ENCODE data around the gene IGFBP5. TPM values are rescaled to one million over a fixed set of nuclear protein-coding genes. Genes with fewer than 3 reads are reported as not detected.

Gene IGFBP5
- total RNA-seq, 1 donor from 2014 or later, result 150 TPM

DNA sequence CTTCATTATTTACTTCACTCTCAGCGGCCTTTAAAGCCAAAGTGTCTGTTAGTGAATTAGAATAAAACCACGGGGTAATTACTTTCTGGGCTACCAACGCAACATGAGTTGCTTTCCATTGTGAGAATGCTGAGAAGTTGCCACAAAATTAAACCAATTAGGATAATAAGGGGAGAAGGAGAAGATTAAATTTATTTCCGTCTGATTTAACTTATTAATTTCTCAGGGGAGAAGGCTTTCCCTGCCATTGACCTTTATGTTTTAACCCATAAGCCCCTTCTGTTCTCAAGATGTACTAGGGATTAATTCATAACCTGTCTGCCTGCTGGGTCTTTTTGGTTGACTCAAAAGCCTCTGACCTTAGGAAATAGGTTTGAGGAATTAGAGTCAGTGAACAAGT lies 42.3 kb upstream of the IGFBP5 start:
- Histone ChIP-seq H3K9me3 (ENCODE audit: low read depth) (no peaks in the 10 kb centered on the region), H3F3A (ENCODE audit: low read depth) (peaks cover 5% of the 10 kb centered on the region), H3K36me3 (no peaks in the 10 kb centered on the region), H3K27ac (no peak overlapping the region), H3K4me1 (peaks cover 14% of the 10 kb centered on the region), H3K79me2 (ENCODE audit: low read depth) (no peaks in the 10 kb centered on the region), H4K20me1 (ENCODE audit: low read depth) (no peaks in the 10 kb centered on the region), H3K9ac (no peak overlapping the region), H3K4me2 (no peak overlapping the region), H2AFZ (replicated peaks) (no peak overlapping the region), H3K27me3 (no peaks in the 10 kb centered on the region), H3K4me3 (no peak overlapping the region)
- Mint-ChIP-seq H3K9me3 (no peaks in the 10 kb centered on the region), H3K27ac (no peak overlapping the region), H3K36me3 (no peaks in the 10 kb centered on the region), H3K4me1 (peaks cover 34% of the 10 kb centered on the region), H3K27me3 (ENCODE audit: insufficient read depth, low read depth) (peaks cover 13% of the 10 kb centered on the region), H3K4me3 (no peak overlapping the region)
- DNase-seq (ENCODE audit: low spot score), result no peak
- TF ChIP-seq CTCF (IDR thresholded peaks at IDR 0.05) (no peak), EZH2 (IDR thresholded peaks at IDR 0.05) (no peak), EZH2phosphoT487 (IDR thresholded peaks at IDR 0.05) (no peak)

- H3K36me3 ChIP-seq, result no peaks in the 10 kb centered on the region
- TF ChIP-seq EZH2phosphoT487 (IDR thresholded peaks at IDR 0.05), result no peak
- no peak for TF ChIP-seq EZH2 (IDR thresholded peaks at IDR 0.05)
- TF ChIP-seq CTCF (IDR thresholded peaks at IDR 0.05), result no peak
- H3K9ac ChIP-seq, result no peak overlapping the region
- no peaks in the 10 kb centered on the region for H3K9me3 Mint-ChIP-seq
- no peak overlapping the region for H2AFZ ChIP-seq (replicated peaks)
- H3K9me3 ChIP-seq (ENCODE audit: low read depth), result no peaks in the 10 kb centered on the region
- no peak overlapping the region for H3K27ac Mint-ChIP-seq
- no peak overlapping the region for H3K4me3 Mint-ChIP-seq
- H3K27me3 Mint-ChIP-seq (ENCODE audit: insufficient read depth, low read depth), result peaks cover 19% of the 10 kb centered on the region
- H3K4me1 ChIP-seq, result peaks cover 14% of the 10 kb centered on the region
- no peak overlapping the region for H3K4me3 ChIP-seq
- no peaks in the 10 kb centered on the region for H3K79me2 ChIP-seq (ENCODE audit: low read depth)
- no peaks in the 10 kb centered on the region for H3K36me3 Mint-ChIP-seq
- no peak overlapping the region for H3K27ac ChIP-seq
- no peak for DNase-seq (ENCODE audit: low spot score)
- H4K20me1 ChIP-seq (ENCODE audit: low read depth), result no peaks in the 10 kb centered on the region
- peaks cover 5% of the 10 kb centered on the region for H3F3A ChIP-seq (ENCODE audit: low read depth)
- H3K27me3 ChIP-seq, result no peaks in the 10 kb centered on the region
- peaks cover 34% of the 10 kb centered on the region for H3K4me1 Mint-ChIP-seq
- H3K4me2 ChIP-seq, result no peak overlapping the region
These were observed 41.0 kb upstream of the IGFBP5 start for GRCh38 chr2:216736326-216736725.

DNA sequence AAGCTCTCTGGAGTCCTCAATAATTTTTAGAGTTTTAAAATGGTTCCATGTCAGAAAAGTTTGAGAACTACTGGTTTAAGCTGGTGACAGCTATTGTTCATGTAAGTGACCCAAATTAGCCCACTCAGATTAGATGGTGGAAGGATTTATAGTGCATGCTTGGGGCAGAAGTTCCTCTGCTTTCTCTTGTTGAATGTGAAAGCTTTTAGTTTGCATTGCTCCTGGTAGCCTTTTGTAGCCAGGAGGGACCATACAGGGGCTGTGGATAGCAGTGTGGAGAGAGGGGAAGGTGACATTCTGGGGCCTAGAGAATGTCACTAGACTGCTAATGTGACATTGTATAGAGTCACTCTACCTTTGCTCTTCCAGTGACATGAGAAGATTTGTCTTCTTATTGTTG lies 40.3 kb upstream of the IGFBP5 start:
- H3K79me2 ChIP-seq (ENCODE audit: low read depth), result no peaks in the 10 kb centered on the region

More for the DNA sequence above, 40.3 kb upstream of the IGFBP5 start:
- Histone ChIP-seq H3K4me2 (no peak overlapping the region), H3F3A (ENCODE audit: low read depth) (peaks cover 5% of the 10 kb centered on the region), H3K4me1 (peaks cover 14% of the 10 kb centered on the region), H3K9me3 (ENCODE audit: low read depth) (no peaks in the 10 kb centered on the region), H3K9ac (no peak overlapping the region), H4K20me1 (ENCODE audit: low read depth) (no peaks in the 10 kb centered on the region), H3K36me3 (no peaks in the 10 kb centered on the region), H3K27ac (no peak overlapping the region), H2AFZ (replicated peaks) (no peak overlapping the region), H3K4me3 (no peak overlapping the region), H3K27me3 (no peaks in the 10 kb centered on the region)
- Mint-ChIP-seq H3K4me1 (peaks cover 30% of the 10 kb centered on the region), H3K27ac (no peak overlapping the region), H3K4me3 (peak overlapping the region; percentile 18), H3K36me3 (no peaks in the 10 kb centered on the region), H3K9me3 (no peaks in the 10 kb centered on the region), H3K27me3 (ENCODE audit: insufficient read depth, low read depth) (peaks cover 15% of the 10 kb centered on the region)
- TF ChIP-seq CTCF (IDR thresholded peaks at IDR 0.05), result no peak
- no peak for TF ChIP-seq EZH2phosphoT487 (IDR thresholded peaks at IDR 0.05)
- TF ChIP-seq EZH2 (IDR thresholded peaks at IDR 0.05), result no peak
- no peak for DNase-seq (ENCODE audit: low spot score)
